SIG-M5 treated with dmso at 0.1 percent for 504 hours (cell line): ENCODE measurements around the gene PPIC.
A peak's percentile ranks its signal among the peaks of the same experiment; 100 is the strongest.
"Not testable (repeated sequence)": the region's sequence is repeated elsewhere in the genome, so short reads cannot be mapped to it uniquely, and the experiment has no call there.

Source experiments
- DNase-seq: peaks from one replicate; lab custom pipeline; 2025; ENCODE audit not compliant: unreplicated experiment; lab: John Stamatoyannopoulos, UW

Gene PPIC

GRCh38 chr5:123012321-123012720 is 24.2 kb downstream of the PPIC start:
- DNase-seq, result peak; percentile 32

DNA sequence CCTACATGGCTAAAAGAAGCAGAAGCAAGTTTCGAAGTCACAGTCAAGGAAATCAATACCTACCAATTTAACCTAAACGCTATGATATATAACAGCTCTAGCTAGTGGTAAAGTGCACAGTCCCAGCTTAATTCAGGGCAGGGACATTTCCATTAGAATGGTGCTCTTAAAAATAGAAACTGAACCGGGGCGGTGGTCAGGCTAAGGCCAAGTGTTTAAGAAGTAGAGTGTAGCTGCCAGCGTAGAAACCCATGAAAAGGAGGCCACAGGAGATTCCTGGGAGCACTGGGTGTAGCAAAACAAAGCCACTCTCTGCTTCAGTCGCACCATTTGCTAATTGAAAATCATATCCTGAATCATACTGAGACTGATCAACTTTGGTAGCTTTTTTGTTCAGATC is 28.8 kb downstream of the PPIC start:
- no peak for DNase-seq

- no peak for DNase-seq
These were observed 29.3 kb downstream of the PPIC start for GRCh38 chr5:123007182-123007581.

DNA sequence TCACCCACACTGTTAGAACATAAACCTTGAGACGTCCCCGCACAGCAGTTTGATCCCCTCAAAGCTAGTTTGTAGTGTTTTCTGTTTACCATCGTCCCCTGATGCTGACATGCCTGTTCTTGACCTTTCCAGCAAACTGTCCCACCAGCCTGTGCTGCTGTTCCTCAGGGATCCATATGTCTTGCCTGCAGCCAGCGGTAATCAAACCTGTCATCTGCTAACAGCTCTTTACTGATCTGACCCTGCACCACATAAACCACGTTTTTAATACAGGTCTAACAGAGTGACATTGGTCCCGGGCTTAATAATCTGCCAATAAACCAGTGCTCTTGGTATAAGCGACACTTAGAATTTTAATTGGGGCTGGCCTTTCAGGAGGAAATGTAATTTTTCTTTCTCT is 34.7 kb downstream of the PPIC start:
- no peak for DNase-seq

- DNase-seq, result no peak
These were observed 35.8 kb downstream of the PPIC start for GRCh38 chr5:123000731-123001130.

- peak; percentile 72 for DNase-seq
These were observed 36.5 kb downstream of the PPIC start for GRCh38 chr5:122999947-123000563.

- no peak for DNase-seq
These were observed 39.2 kb downstream of the PPIC start for GRCh38 chr5:122997294-122997693.

GRCh38 chr5:122996091-122996490 is 40.4 kb downstream of the PPIC start:
- DNase-seq, result no peak

GRCh38 chr5:122985954-122986721 is 50.4 kb downstream of the PPIC start:
- peak; percentile 8 for DNase-seq

DNA sequence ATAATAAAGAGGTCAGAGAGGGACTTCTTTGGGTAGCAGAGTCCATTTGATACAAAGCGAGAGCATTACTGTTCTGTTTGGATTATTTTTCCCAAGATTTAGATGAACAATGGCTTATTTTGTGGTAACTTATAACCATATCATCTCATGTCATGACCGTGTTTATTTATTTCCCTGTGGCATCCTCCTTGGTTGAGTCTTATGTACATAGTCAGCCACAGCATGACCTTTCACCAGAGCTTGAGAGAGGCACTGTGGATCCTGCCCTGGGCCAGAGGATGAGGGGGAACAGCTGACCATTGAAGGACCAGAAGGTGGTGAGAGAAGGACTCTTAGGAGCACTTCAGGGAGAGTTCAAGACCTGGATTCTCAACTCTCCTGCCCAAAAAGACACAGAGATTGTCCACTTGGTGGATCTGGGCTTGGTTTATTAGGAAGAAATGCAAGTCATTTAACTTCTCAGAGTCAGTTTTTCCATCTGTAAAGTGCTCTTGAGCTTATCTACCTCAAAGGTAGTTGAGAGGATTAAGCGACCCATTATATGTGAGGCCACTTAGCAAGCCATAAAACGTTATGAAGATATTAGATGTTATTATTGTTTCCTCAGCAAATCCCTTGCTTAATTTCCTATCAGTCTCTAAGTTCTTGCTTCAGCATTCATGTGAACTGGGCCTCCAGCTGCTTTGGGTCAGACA is 51.4 kb downstream of the PPIC start:
- DNase-seq, result no peak

DNA sequence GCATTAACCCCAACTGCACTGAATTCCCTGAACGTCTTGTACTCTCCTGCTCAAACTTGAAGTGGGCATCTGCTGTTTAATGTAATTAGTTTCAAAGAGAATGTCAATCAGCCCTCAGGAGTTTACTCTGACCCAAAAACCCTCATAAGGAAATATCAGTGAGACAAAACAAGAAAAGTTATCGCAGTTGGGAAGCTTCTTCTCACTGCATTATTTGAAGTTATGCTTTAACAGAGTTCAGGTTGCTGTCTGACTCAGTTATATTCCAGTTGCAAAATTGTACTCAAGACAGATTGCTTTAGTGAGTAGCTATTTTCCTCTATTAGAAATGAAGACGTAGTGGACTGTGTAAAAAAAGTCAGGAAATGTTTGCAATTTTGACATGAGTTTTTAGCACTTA is 52.1 kb downstream of the PPIC start:
- no peak for DNase-seq

GRCh38 chr5:122982376-122982775 is 54.1 kb downstream of the PPIC start:
- no peak for DNase-seq

GRCh38 chr5:122981846-122982245 is 54.7 kb downstream of the PPIC start:
- DNase-seq, result no peak

GRCh38 chr5:122978644-122979297 is 57.8 kb downstream of the PPIC start:
- no peak for DNase-seq

GRCh38 chr5:122978068-122978467 is 58.5 kb downstream of the PPIC start:
- DNase-seq, result no peak

DNA sequence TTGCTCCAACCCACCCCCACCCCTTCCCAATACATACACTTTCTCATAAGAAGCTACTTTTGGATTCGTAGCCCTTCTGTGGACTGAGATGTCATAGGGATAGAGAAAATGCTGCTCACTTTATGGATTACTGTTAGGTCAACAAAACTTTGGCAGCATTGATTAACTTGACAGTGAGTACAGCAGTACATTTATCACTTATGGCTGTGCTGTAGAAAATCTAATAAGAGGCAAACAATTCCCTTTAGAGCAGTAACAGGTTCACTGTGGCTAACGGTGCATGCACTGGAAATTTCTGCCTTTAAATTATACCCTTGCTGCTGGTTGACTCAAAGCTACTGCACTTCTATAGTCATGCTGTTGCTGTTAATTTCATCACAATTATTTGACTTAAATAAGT is 59.2 kb downstream of the PPIC start:
- DNase-seq, result no peak

- DNase-seq, result not testable (repeated sequence)
These were observed 62.3 kb downstream of the PPIC start for GRCh38 chr5:122974251-122974650.

GRCh38 chr5:122973759-122974158 is 62.8 kb downstream of the PPIC start:
- DNase-seq, result not testable (repeated sequence)
